GM18502 (cell line): ENCODE measurements around the gene PDE6H.

ENCODE experiments used
- ATAC-seq: cut with Tn5 transposase; IDR thresholded peaks from one replicate; pipeline ENCODE4 v1.9.1; 2021; ENCODE audit warnings: mild to moderate bottlenecking; ENCODE audit not compliant: unreplicated experiment, poor library complexity

PDE6H gene

DNA sequence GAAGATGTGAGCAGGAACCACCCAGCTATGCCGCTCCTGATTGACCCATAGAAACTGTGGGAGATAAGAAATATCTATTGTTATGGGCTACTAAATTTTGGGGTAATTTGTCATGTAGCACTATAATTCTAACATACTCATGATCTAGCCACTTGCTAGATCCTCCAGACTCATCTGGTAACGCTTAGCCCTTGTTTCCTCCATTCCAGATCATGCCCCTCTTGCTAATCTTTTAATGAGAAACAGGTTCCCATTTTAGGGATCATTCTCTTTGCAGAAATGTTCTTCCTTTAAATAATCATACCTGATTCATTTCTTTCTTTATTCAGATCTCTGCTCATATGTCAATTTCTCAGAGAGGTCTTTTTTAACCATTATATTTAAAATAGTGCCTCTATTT lies 7.6 kb upstream of the PDE6H start:
- no peak for ATAC-seq

DNA sequence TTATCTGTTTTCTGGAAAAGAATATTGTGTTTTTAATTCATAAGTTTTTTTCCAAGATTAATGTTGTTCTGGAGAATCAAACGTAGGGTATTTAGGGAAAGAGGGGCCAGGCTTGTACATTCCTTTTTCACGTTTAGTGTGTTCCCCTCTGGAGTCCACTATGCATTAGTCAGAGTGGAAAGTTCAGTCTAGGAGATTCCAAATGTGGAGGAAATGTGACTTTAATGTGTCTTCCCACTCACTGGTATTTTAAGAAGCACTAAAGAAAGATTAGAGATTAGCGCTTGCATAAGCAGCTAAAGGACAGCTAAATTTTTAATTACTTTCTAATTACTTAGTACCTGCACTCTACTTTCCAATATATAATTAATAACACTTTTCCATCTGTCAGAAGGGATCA lies 4.4 kb upstream of the PDE6H start:
- no peak for ATAC-seq

DNA sequence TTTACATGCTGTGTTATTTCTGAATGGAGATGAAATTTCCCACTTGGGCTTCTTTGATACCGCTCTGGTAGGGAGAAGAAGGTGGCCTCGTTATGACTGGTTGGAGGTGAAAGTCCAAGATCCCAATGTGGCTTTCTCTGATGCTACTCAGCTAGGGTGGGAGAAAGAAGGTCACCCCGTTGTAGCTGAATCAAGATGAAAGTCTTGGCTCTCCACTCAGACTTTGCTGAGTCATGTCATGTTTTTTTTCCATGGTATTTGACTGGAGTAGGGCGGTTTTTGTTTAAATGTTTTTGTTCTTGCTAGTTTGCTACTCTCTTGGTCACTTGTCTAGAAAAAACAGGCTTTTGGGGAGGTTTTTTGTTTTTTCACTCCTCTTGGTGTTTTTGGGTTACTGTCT lies 2.4 kb upstream of the PDE6H start:
- no peak for ATAC-seq

DNA sequence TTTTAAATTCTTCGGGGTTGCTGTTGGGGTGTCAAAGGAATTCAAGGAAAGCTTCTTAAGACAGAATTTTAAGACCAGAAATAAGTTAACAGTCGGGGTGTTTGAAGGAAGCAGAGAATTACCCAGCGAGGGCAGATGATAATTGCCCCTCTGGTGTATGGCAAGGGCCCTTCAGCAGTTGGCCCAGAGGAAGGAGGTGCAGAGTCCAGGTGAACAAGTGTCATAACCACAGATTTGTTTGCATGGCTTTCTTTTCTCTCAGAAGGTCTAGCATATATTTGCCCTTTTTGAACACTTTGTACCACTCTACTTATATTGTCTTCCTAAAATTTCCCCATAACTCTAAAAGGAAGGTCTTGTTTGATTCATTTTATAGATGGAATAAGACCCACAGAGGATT lies 1.8 kb downstream of the PDE6H start:
- ATAC-seq: no peak

DNA sequence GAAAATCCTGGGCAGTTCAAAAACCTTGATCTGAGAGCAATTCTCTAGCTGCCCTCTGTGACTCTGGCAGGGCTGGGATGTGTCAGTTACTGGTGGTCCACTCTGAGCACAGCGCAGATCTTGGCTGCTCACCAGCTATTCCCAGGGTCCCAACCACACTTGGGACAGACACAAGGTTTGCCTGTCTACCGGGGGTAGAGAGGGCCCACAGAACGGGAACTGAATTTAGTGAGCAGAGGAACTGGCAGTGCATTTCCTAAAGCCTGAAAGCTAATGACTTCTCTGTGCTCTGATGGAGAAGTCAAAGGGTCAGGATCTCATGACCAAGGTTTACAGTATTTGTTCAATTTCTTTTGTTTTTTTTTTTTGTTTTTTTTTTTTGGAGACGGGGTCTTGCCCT lies 2.6 kb downstream of the PDE6H start:
- ATAC-seq: no peak

DNA sequence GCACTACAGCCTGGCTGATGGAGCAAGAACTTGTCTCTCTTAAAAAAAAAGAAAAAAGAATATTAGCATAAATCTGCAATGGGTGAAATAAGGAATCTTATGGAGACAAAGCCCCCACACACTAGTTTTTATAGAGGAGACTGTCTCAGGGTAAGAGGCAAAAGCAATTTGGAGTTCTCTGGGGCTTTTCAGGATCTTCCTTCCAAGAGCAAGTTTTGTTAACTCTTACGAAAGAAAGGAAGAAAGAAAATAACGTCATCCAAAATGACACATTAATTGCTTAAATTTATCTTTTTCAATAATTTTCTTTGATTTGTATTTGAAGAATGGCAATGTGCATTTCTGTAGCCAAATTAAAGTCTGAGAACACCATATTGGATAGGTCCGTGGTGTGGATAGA lies 3.8 kb downstream of the PDE6H start:
- ATAC-seq: no peak

DNA sequence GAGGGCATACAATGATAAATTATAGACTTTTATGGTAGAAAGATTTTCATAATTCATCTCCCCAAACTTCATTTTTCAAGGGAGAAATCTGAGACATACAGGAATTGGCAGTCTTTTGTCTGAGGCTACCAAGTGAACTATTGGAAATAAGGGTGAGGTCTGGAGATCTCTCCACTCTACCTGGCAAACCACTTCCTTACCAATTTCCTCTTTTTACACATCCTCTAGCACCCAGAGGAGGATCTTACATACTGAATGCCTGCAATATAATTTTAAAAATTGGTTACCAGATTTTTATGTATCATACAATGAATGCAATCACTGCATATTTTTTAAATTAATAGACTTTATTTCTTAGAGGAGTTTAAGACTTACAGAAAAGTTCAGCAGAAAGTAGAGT lies 6.6 kb downstream of the PDE6H start:
- no peak for ATAC-seq

DNA sequence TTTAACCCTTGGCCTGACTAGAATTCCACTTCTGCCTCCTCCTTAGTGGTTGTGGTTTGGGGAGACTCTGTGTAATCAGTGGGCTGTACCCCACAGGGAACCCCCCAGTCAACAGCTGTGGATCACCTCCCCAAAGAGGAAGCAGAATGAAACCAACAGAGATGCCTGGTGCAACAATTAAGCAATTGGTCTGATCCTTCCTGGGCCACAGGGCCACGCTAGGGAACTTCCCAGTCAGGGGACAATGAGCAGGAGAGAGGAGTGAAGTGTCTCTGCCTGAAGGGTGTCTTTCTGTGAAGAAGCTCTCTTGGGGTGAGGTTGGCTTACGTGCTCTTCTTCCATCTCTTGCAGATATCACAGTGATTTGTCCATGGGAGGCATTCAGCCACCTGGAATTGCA lies 8.2 kb downstream of the PDE6H start:
- ATAC-seq: peak; percentile 54

DNA sequence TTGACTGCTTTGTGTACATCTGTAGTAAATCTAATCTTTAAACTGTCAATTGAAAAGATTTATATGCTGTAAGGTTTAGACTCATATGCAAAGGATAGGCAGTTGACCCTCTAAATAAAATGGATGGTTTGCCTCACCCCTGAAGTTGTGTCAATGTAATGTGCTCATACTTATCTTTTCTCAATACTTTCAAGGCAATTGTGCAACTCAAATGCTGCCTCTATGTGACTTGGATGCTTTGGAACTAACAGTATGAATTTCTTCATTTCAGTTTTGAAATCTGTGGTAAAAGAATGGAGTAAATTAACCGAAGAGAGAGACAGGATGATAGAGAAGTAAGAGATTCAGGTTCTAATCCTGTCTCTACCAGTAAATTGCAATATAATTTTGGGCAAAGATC lies 9.7 kb downstream of the PDE6H start:
- no peak for ATAC-seq

DNA sequence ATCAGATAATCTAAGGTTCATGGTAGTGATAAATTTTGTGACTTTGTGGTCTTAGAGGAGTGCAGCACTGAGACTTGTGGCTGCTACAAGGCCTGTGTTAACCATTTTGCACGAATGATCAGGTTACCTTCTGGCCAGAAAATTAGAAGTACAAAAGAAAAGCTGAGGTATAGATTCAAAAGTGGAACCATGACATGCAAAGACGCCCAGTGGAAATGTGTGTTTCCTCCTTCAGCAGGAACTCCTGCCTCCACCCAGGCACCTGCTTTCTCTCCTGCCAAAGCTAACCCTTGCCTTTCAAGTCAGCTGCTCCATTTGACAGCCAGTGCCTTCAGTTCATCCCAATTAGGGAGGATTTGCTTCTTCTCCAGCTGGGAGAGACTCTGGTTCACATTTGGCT lies 10.1 kb downstream of the PDE6H start:
- no peak for ATAC-seq

DNA sequence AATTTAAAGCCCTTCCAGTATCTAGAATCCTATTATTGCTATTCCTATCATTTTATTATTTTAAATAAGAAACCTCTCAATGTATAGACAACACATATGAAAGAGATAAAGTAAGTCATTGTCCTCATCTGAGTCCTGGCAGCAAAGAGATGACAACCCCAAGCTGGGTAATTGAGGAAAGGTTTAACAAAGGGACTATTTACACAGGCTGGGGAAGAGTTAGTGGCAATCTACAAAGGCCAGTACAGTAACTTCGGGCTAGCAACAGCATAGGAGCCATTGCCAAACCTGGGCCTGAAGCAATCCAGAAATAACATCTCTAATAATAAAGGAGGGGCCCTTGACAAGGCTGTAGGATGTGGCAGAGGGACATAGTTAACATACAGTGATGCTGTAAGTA lies 11.2 kb downstream of the PDE6H start:
- no peak for ATAC-seq

DNA sequence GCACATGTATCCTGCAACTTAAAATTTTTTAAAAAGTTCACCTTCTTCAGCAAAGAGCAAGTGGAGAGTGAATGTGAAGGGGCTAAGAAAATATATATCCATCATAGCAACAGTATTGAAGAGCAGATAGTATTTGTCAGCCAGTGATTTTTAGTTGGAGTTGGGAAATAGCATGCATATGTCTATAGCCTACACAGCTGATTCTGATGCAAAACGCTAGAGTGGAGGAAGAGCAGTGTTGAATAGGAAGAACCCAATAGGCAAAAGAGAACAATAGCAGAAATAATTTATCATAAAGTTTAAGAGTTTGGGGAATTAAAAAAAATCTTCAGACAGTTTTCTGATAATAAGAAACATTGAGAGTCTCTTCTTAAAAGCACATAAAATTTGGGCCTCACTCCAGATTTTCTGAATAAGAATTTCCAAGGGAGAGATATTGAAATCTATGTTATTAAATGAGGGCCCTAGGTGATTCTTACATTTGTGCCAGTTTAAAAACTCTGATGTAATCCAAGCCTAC lies 12.0 kb downstream of the PDE6H start:
- ATAC-seq: no peak

DNA sequence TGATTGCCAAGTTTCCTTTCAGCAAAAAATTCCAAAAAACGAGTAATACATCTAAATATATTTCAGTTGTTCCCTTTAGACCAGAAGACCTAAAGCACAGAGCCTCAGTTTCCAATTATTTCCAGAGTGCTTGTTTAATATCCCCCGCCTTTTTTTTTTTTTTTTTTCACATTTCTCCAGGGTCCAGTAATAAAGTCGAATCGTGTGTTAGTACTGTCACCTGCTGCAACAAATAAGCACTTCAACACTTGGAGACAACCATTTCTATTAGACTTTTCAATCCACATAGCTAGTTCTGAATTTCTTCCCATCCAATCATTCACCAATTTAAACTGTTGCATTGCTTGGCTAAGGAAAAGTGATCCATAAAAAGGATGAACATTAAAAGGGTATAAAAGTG lies 13.6 kb downstream of the PDE6H start:
- ATAC-seq: no peak

DNA sequence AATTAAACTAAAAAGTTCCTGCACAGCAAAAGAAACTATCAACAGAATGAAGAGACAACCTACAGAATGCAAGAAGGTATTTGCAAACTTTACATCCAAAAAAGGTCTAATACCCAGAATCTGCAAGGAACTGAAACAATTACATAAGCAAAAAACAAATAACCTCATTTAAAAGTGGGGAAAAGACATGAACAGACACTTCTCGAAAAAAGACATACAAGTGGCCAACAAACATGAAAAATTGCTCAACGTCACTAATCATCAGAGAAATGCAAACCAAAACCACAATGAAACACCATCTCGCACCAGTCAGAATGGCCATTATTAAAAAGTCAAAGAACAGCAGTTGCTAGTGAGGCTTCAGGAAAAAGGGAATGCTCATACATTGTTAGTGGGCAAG lies 15.2 kb downstream of the PDE6H start:
- ATAC-seq: no peak

DNA sequence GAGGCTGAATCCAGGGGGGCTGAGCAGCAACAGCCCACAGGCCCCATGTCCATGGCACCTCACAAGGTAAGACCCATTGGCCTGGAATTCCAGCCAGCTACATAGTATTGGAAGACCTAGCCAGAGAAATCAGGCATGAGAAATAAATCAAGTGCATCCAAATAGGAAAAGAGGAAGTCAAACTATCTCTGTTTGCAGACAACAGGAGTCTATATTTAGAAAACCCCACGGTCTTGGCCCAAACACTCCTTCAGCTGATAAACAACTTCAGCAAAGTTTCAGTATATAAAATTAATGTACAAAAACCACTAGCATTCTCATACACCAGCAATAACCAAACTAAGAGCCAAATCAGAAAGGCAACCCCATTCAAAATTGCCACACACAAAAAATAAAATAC lies 16.9 kb downstream of the PDE6H start:
- ATAC-seq: peak; percentile 67

DNA sequence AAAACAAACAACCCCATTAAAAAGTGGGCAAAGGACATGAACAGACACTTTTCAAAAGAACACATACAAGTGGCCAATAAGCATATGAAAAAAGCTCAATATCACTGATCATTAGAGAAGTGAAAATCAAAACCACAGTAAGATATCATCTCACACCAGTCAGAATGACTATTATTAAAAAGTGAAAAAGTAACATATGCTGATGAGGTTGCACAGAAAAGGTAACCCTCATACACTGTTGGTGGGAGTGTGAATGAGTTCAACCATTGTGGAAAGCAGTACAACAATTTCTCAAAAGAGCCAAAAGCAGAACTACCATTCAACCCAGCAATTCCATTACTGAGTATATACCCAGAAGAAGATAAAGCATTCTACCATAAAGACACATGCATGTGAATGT lies 18.2 kb downstream of the PDE6H start:
- peak; percentile 60 for ATAC-seq

DNA sequence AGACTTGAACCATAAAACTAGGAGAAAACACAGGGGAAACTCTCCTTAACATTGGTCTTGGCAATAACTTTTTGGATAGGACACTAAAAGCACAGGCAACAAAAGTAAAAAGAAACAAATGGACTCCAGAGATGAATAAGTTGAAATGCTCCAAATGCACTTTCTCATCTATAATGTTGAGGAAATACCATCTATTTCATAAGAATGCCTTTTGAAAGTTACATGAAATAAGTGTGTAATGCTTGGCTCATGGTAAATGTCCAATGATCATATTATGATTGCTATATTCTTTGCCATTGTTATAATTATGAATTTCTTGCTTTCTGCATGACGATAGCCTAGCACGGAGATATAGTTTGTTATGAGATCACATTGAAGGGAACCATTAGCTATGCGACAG lies 19.8 kb downstream of the PDE6H start:
- ATAC-seq: no peak

DNA sequence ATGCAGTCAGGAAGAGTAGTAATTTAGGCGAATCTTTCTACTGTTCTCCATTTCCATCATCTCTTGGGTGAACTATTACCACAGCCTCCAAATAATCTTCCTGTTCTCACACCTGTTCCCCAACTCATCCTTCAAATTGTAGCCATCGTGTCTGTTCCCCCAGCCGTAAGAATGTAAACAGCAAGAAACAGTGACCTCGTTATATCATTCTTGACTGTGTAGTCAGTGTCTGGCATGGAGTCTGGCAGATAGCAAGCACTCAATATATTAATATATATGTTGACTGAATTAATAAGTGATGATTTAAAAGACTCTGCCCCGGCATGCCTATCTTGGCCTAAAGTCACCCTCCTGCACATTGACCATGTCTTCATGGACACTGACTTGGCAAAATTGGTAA lies 20.3 kb downstream of the PDE6H start:
- no peak for ATAC-seq

DNA sequence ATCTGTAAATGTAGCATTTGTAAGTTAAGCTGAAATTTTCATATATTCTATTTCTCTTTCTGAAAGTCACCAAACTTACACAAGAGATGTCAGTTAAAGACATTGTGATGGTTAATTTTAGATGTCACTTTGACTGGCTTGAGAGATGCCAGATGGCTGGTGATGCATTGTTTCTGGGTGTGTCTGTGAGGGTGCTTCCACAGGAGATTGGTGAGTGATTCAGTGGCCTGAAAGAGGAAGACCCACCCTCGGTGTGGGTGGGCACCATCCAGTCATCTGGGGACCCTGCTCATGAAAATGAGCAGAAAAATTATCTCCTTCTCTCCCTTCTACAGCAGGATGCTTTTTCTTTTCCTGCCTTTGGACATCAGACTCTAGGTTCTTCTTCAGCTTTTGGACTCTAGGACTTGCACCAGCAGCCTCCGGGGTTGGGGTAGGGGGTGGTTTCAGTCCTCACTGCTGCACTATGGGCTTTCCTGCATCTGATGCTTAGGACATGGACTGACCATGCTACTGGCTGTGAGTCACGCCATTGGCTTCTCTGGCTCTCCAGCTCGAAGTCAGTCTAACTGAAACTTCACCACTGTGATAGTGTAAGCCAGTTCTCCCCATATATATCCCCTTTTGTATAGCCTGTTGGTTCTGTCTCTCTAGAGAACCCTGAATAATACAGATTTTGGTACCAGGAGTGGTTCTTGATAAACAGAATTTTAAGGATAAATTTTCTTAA lies 20.9 kb downstream of the PDE6H start:
- ATAC-seq: no peak

DNA sequence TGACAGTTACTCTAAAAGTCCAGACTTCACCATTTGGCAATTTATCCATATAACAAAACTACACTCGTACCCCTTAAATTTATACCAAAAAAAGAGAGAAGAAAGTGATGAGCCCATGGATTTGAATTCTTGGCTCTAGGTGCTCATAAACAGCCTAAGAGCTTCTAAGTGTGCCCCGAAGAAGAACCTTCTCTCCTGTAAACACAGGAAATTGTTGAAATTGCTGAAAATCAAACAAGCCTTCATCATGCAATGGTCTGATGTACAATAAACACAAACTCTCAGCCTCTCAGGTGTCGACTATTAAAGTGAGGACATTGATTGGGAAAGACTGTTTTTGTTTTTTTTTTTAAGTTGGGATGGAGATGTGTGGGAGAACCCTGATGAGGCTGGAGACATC lies 21.8 kb downstream of the PDE6H start:
- no peak for ATAC-seq

DNA sequence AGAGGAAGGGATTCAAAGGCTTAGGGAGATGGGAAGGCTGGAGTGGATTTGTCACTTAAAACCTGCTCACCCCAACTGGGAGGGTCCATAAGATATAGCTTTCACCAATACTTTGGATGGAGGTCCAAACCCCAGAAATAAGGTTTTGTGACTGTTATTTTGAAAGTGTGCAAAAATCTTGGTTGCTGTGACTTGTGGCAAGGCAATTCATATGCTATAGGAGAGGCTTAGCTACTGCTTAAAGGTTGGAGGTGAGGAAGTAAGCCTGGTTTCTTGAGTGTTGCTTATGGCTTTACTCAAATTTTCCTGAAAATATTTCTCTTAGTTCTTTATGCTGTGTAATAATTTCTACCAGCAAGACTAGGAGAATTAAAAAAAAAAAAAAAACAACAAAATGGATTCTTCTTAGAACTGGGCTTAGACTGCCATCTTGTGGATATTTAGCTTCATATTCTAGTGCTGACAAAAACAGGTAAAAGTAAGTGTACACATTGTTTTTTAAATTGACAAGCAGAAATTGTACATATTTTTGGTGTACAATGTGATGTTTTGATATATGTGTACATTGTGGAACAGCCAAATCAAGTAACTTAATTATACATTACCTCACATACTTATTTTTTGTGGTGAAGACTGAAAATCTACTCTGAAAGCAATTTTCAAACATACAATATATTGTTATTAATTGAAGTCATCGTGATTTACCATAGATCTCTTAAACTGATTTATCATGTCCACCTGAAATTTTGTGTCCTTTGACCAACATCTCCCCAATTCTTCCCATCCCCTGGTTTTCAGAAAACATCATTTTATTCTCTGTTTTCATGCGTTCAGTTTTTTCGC lies 23.0 kb downstream of the PDE6H start:
- no peak for ATAC-seq

DNA sequence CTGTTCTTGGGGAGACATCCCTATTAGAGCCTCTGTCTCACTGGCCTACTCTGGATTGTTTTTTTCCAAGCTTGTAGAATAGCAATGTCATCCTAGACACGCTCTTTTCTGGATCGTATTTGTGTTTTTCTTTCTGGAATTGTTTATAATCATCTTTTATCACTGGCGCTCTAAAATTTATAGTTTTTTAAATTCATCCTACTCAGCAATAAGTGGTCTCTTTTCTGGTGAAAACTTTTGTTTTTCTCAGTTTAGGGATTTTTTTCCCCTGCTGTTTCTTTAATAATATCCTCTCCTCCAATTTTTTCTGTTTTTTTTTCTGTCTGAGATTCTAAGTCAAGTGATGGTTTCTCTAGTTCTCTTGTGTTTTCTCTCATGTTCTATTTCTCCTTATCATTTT lies 25.2 kb downstream of the PDE6H start:
- ATAC-seq: no peak
